Measurements from ENCODE around the gene MTCH1.

MTCH1 gene

GRCh38 chr6:36976007-36976264 is 10.1 kb downstream of the MTCH1 start:
- Mint-ChIP-seq H3K4me1 (ENCODE audit: low read depth) (peaks cover 29% of the 10 kb centered on the region), H3K4me3 (no peak overlapping the region), H3K9me3 (no peaks in the 10 kb centered on the region), H3K27me3 (no peaks in the 10 kb centered on the region), H3K27ac (no peak overlapping the region), H3K36me3 (ENCODE audit: low read depth) (peaks cover 100% of the 10 kb centered on the region)
- intact Hi-C loops (cut with micrococcal nuclease), result loop anchor here (5.0 kb wide), 1 partner anchor 41 kb away; no protein-coding TSS in a partner anchor

GRCh38 chr6:36975231-36976006 is 10.6 kb downstream of the MTCH1 start:
- intact Hi-C loops (cut with micrococcal nuclease), result loop anchor here (5.0 kb wide), 1 partner anchor 42 kb away; no protein-coding TSS in a partner anchor
- no peaks in the 10 kb centered on the region for H3K27me3 Mint-ChIP-seq
- H3K4me1 Mint-ChIP-seq (ENCODE audit: low read depth), result peaks cover 24% of the 10 kb centered on the region
- H3K4me3 Mint-ChIP-seq, result no peak overlapping the region
- no peaks in the 10 kb centered on the region for H3K9me3 Mint-ChIP-seq
- no peak overlapping the region for H3K27ac Mint-ChIP-seq
- H3K36me3 Mint-ChIP-seq (ENCODE audit: low read depth), result peaks cover 100% of the 10 kb centered on the region

GRCh38 chr6:36973647-36974046 is 12.3 kb downstream of the MTCH1 start:
- intact Hi-C loops (cut with micrococcal nuclease), result no loop called here
- H3K4me1 Mint-ChIP-seq (ENCODE audit: low read depth), result peaks cover 10% of the 10 kb centered on the region

GRCh38 chr6:36973190-36973589 is 12.8 kb downstream of the MTCH1 start:
- Mint-ChIP-seq H3K9me3 (no peaks in the 10 kb centered on the region), H3K27ac (no peak overlapping the region), H3K36me3 (ENCODE audit: low read depth) (peaks cover 100% of the 10 kb centered on the region), H3K27me3 (no peaks in the 10 kb centered on the region), H3K4me3 (no peak overlapping the region), H3K4me1 (ENCODE audit: low read depth) (peaks cover 13% of the 10 kb centered on the region)
- intact Hi-C loops (cut with micrococcal nuclease), result no loop called here

More at GRCh38 chr6:36973647-36974046, 12.3 kb downstream of the MTCH1 start:
- Mint-ChIP-seq H3K36me3 (ENCODE audit: low read depth) (peaks cover 100% of the 10 kb centered on the region), H3K9me3 (no peaks in the 10 kb centered on the region), H3K27me3 (no peaks in the 10 kb centered on the region), H3K4me3 (no peak overlapping the region), H3K27ac (no peak overlapping the region)

- no peaks in the 10 kb centered on the region for H3K9me3 Mint-ChIP-seq
- no peak overlapping the region for H3K4me3 Mint-ChIP-seq
- peaks cover 8% of the 10 kb centered on the region for H3K4me1 Mint-ChIP-seq (ENCODE audit: low read depth)
- intact Hi-C loops (cut with micrococcal nuclease), result no loop called here
- H3K27me3 Mint-ChIP-seq, result no peaks in the 10 kb centered on the region
- no peak overlapping the region for H3K27ac Mint-ChIP-seq
- H3K36me3 Mint-ChIP-seq (ENCODE audit: low read depth), result peaks cover 100% of the 10 kb centered on the region
These were observed 13.9 kb downstream of the MTCH1 start for GRCh38 chr6:36971921-36972673.

- Mint-ChIP-seq H3K9me3 (no peaks in the 10 kb centered on the region), H3K27ac (no peak overlapping the region), H3K4me3 (no peak overlapping the region), H3K36me3 (ENCODE audit: low read depth) (peaks cover 100% of the 10 kb centered on the region), H3K4me1 (ENCODE audit: low read depth) (peaks cover 8% of the 10 kb centered on the region), H3K27me3 (no peaks in the 10 kb centered on the region)
- intact Hi-C loops (cut with micrococcal nuclease), result no loop called here
These were observed 14.8 kb downstream of the MTCH1 start for GRCh38 chr6:36970892-36971842.

- Mint-ChIP-seq H3K4me3 (no peak overlapping the region), H3K27ac (no peak overlapping the region), H3K27me3 (no peaks in the 10 kb centered on the region), H3K4me1 (ENCODE audit: low read depth) (peaks cover 8% of the 10 kb centered on the region), H3K36me3 (ENCODE audit: low read depth) (peaks cover 97% of the 10 kb centered on the region), H3K9me3 (no peaks in the 10 kb centered on the region)
- intact Hi-C loops (cut with micrococcal nuclease), result no loop called here
These were observed 15.8 kb downstream of the MTCH1 start for GRCh38 chr6:36969988-36970891.

GRCh38 chr6:36969240-36969691 is 16.7 kb downstream of the MTCH1 start:
- Mint-ChIP-seq H3K4me1 (ENCODE audit: low read depth) (peaks cover 18% of the 10 kb centered on the region), H3K27ac (no peak overlapping the region), H3K27me3 (no peaks in the 10 kb centered on the region), H3K4me3 (no peak overlapping the region), H3K36me3 (ENCODE audit: low read depth) (peaks cover 87% of the 10 kb centered on the region), H3K9me3 (no peaks in the 10 kb centered on the region)
- intact Hi-C loops (cut with micrococcal nuclease), result no loop called here

- no peak overlapping the region for H3K27ac Mint-ChIP-seq
- H3K27me3 Mint-ChIP-seq, result no peaks in the 10 kb centered on the region
- H3K4me3 Mint-ChIP-seq, result no peak overlapping the region
- intact Hi-C loops (cut with micrococcal nuclease), result no loop called here
- H3K9me3 Mint-ChIP-seq, result no peaks in the 10 kb centered on the region
- peaks cover 27% of the 10 kb centered on the region for H3K4me1 Mint-ChIP-seq (ENCODE audit: low read depth)
- peaks cover 79% of the 10 kb centered on the region for H3K36me3 Mint-ChIP-seq (ENCODE audit: low read depth)
These were observed 17.6 kb downstream of the MTCH1 start for GRCh38 chr6:36968266-36968977.

GRCh38 chr6:36967757-36968156 is 18.2 kb downstream of the MTCH1 start:
- Mint-ChIP-seq H3K9me3 (no peaks in the 10 kb centered on the region), H3K27me3 (peaks cover under 1% of the 10 kb centered on the region), H3K36me3 (ENCODE audit: low read depth) (peaks cover 72% of the 10 kb centered on the region), H3K27ac (no peak overlapping the region), H3K4me3 (no peak overlapping the region), H3K4me1 (ENCODE audit: low read depth) (peaks cover 33% of the 10 kb centered on the region)
- intact Hi-C loops (cut with micrococcal nuclease), result no loop called here

- no peak overlapping the region for H3K4me3 Mint-ChIP-seq
- H3K36me3 Mint-ChIP-seq (ENCODE audit: low read depth), result peaks cover 67% of the 10 kb centered on the region
- no peak overlapping the region for H3K27ac Mint-ChIP-seq
- H3K9me3 Mint-ChIP-seq, result no peaks in the 10 kb centered on the region
- peaks cover 4% of the 10 kb centered on the region for H3K27me3 Mint-ChIP-seq
- intact Hi-C loops (cut with micrococcal nuclease), result no loop called here
- peaks cover 36% of the 10 kb centered on the region for H3K4me1 Mint-ChIP-seq (ENCODE audit: low read depth)
These were observed 18.7 kb downstream of the MTCH1 start for GRCh38 chr6:36967301-36967700.

GRCh38 chr6:36964908-36965307 is 21.1 kb downstream of the MTCH1 start:
- Mint-ChIP-seq H3K4me1 (ENCODE audit: low read depth) (peaks cover 36% of the 10 kb centered on the region), H3K9me3 (no peaks in the 10 kb centered on the region), H3K27ac (peak overlapping the region; percentile 57), H3K27me3 (peaks cover 22% of the 10 kb centered on the region), H3K36me3 (ENCODE audit: low read depth) (peaks cover 43% of the 10 kb centered on the region), H3K4me3 (no peak overlapping the region)
- intact Hi-C loops (cut with micrococcal nuclease), result no loop called here
